ENCODE results near the gene GNL3L.
"Not testable (repeated sequence)": the region's sequence is repeated elsewhere in the genome, so short reads cannot be mapped to it uniquely, and the experiment has no call there.

The GNL3L gene

GRCh38 chrX:54529552-54530356, at the start of gene GNL3L:
GNL3L (plus strand) TSS chrX:54530219; CDS start chrX:54532567, 2,348 bp downstream.
- H3K36me3 ChIP-seq (ENCODE audit: control insufficient read depth in 2 of 2, insufficient read depth in 2 of 2, low read length in 2 of 2) = no peaks in the 10 kb centered on the region
- H3K9me3 ChIP-seq (ENCODE audit: control insufficient read depth in 2 of 2, low read length in 2 of 2) = peaks cover 0 to 4% of the 10 kb centered on the region in 2 donors
- peaks cover 11% of the 10 kb centered on the region for H3K4me1 ChIP-seq (ENCODE audit: control insufficient read depth, insufficient read depth, low read length)
- H3K9ac ChIP-seq (ENCODE audit: low read length in 2 of 2) = peak within 1 kb of the TSS; percentile 84 to 88
- H3K27me3 ChIP-seq (ENCODE audit: control insufficient read depth in 1 of 2, insufficient read depth in 2 of 2, low read length in 2 of 2) = peaks cover 0 to 7% of the 10 kb centered on the region in 2 donors
- peak within 1 kb of the TSS; percentile 64 for H3K27ac ChIP-seq (ENCODE audit: low read length)
- peak within 1 kb of the TSS; percentile 87 to 99 for H3K4me3 ChIP-seq (ENCODE audit: low read length in 2 of 2)

- H3K4me1 ChIP-seq (ENCODE audit: control insufficient read depth, insufficient read depth, low read length) = peaks cover 35% of the 10 kb centered on the region
- peaks cover 0 to 12% of the 10 kb centered on the region in 2 donors for H3K27me3 ChIP-seq (ENCODE audit: control insufficient read depth in 1 of 2, insufficient read depth in 2 of 2, low read length in 2 of 2)
- H3K36me3 ChIP-seq (ENCODE audit: control insufficient read depth in 2 of 2, insufficient read depth in 2 of 2, low read length in 2 of 2) = no peaks in the 10 kb centered on the region
- H3K9me3 ChIP-seq (ENCODE audit: control insufficient read depth in 2 of 2, low read length in 2 of 2) = no peaks in the 10 kb centered on the region
- H3K4me3 ChIP-seq (ENCODE audit: low read length in 2 of 2) = peak overlapping the region; percentile 25 to 58
- peak overlapping the region; percentile 45 to 51 for H3K9ac ChIP-seq (ENCODE audit: low read length in 2 of 2)
- peak overlapping the region; percentile 31 for H3K27ac ChIP-seq (ENCODE audit: low read length)
Observed at GRCh38 chrX:54482839-54483593, 47.0 kb upstream of the GNL3L start.

GRCh38 chrX:54483946-54484345, 46.1 kb upstream of the GNL3L start:
- Histone ChIP-seq H3K27me3 (ENCODE audit: control insufficient read depth in 1 of 2, insufficient read depth in 2 of 2, low read length in 2 of 2) (peaks cover 0 to 9% of the 10 kb centered on the region in 2 donors), H3K36me3 (ENCODE audit: control insufficient read depth in 2 of 2, insufficient read depth in 2 of 2, low read length in 2 of 2) (no peaks in the 10 kb centered on the region), H3K4me3 (ENCODE audit: low read length in 2 of 2) (peak overlapping the region in 1 of 2 donors; percentile 58), H3K9ac (ENCODE audit: low read length in 2 of 2) (peak overlapping the region in 1 of 2 donors; percentile 47), H3K27ac (ENCODE audit: low read length) (peak overlapping the region; percentile 24), H3K4me1 (ENCODE audit: control insufficient read depth, insufficient read depth, low read length) (peaks cover 32% of the 10 kb centered on the region), H3K9me3 (ENCODE audit: control insufficient read depth in 2 of 2, low read length in 2 of 2) (no peaks in the 10 kb centered on the region)

- H3K27me3 ChIP-seq (ENCODE audit: control insufficient read depth in 1 of 2, insufficient read depth in 2 of 2, low read length in 2 of 2) = peaks cover 0 to 9% of the 10 kb centered on the region in 2 donors
- H3K36me3 ChIP-seq (ENCODE audit: control insufficient read depth in 2 of 2, insufficient read depth in 2 of 2, low read length in 2 of 2) = no peaks in the 10 kb centered on the region
- H3K9ac ChIP-seq (ENCODE audit: low read length in 2 of 2) = no peak overlapping the region
- peak overlapping the region; percentile 24 for H3K27ac ChIP-seq (ENCODE audit: low read length)
- no peaks in the 10 kb centered on the region for H3K9me3 ChIP-seq (ENCODE audit: control insufficient read depth in 2 of 2, low read length in 2 of 2)
- H3K4me1 ChIP-seq (ENCODE audit: control insufficient read depth, insufficient read depth, low read length) = peaks cover 25% of the 10 kb centered on the region
- no peak overlapping the region for H3K4me3 ChIP-seq (ENCODE audit: low read length in 2 of 2)
Observed at GRCh38 chrX:54484666-54485065, 45.4 kb upstream of the GNL3L start.

GRCh38 chrX:54489819-54490218, 40.2 kb upstream of the GNL3L start:
- not testable (repeated sequence) for H3K9ac ChIP-seq (ENCODE audit: low read length in 2 of 2); H3K9me3 ChIP-seq (ENCODE audit: control insufficient read depth in 2 of 2, low read length in 2 of 2); H3K36me3 ChIP-seq (ENCODE audit: control insufficient read depth in 2 of 2, insufficient read depth in 2 of 2, low read length in 2 of 2); H3K4me1 ChIP-seq (ENCODE audit: control insufficient read depth, insufficient read depth, low read length); H3K4me3 ChIP-seq (ENCODE audit: low read length in 2 of 2); H3K27me3 ChIP-seq (ENCODE audit: control insufficient read depth in 1 of 2, insufficient read depth in 2 of 2, low read length in 2 of 2); H3K27ac ChIP-seq (ENCODE audit: low read length)

- Histone ChIP-seq H3K4me1 (ENCODE audit: control insufficient read depth, insufficient read depth, low read length) (peaks cover 8% of the 10 kb centered on the region), H3K27ac (ENCODE audit: low read length) (no peak overlapping the region), H3K27me3 (ENCODE audit: control insufficient read depth in 1 of 2, insufficient read depth in 2 of 2, low read length in 2 of 2) (peaks cover 0 to 2% of the 10 kb centered on the region in 2 donors)
Observed at GRCh38 chrX:54492340-54492739, 37.7 kb upstream of the GNL3L start.

GRCh38 chrX:54494166-54494988, 35.6 kb upstream of the GNL3L start:
- Histone ChIP-seq H3K27ac (ENCODE audit: low read length) (peak overlapping the region; percentile 37), H3K4me1 (ENCODE audit: control insufficient read depth, insufficient read depth, low read length) (peaks cover 8% of the 10 kb centered on the region), H3K9ac (ENCODE audit: low read length in 2 of 2) (peak overlapping the region; percentile 69), H3K4me3 (ENCODE audit: low read length in 2 of 2) (peak overlapping the region; percentile 63 to 75), H3K36me3 (ENCODE audit: control insufficient read depth in 2 of 2, insufficient read depth in 2 of 2, low read length in 2 of 2) (no peaks in the 10 kb centered on the region), H3K9me3 (ENCODE audit: control insufficient read depth in 2 of 2, low read length in 2 of 2) (no peaks in the 10 kb centered on the region), H3K27me3 (ENCODE audit: control insufficient read depth in 1 of 2, insufficient read depth in 2 of 2, low read length in 2 of 2) (peaks cover 0 to 2% of the 10 kb centered on the region in 2 donors)

More at GRCh38 chrX:54492340-54492739, 37.7 kb upstream of the GNL3L start:
- Histone ChIP-seq H3K36me3 (ENCODE audit: control insufficient read depth in 2 of 2, insufficient read depth in 2 of 2, low read length in 2 of 2) (no peaks in the 10 kb centered on the region), H3K9ac (ENCODE audit: low read length in 2 of 2) (no peak overlapping the region), H3K9me3 (ENCODE audit: control insufficient read depth in 2 of 2, low read length in 2 of 2) (no peaks in the 10 kb centered on the region), H3K4me3 (ENCODE audit: low read length in 2 of 2) (no peak overlapping the region)

- Histone ChIP-seq H3K4me3 (ENCODE audit: low read length in 2 of 2) (peak overlapping the region; percentile 63 to 75), H3K27me3 (ENCODE audit: control insufficient read depth in 1 of 2, insufficient read depth in 2 of 2, low read length in 2 of 2) (peaks cover 0 to 2% of the 10 kb centered on the region in 2 donors), H3K9me3 (ENCODE audit: control insufficient read depth in 2 of 2, low read length in 2 of 2) (no peaks in the 10 kb centered on the region), H3K9ac (ENCODE audit: low read length in 2 of 2) (peak overlapping the region; percentile 69), H3K27ac (ENCODE audit: low read length) (peak overlapping the region; percentile 60), H3K36me3 (ENCODE audit: control insufficient read depth in 2 of 2, insufficient read depth in 2 of 2, low read length in 2 of 2) (no peaks in the 10 kb centered on the region), H3K4me1 (ENCODE audit: control insufficient read depth, insufficient read depth, low read length) (peaks cover 8% of the 10 kb centered on the region)
Observed at GRCh38 chrX:54494989-54495813, 34.8 kb upstream of the GNL3L start.

GRCh38 chrX:54495814-54496516, 34.1 kb upstream of the GNL3L start, which contains the start of gene FGD1:
FGD1 (minus strand) TSS chrX:54496234; CDS start chrX:54495432, 802 bp downstream.
- Histone ChIP-seq H3K4me1 (ENCODE audit: control insufficient read depth, insufficient read depth, low read length) (peaks cover 8% of the 10 kb centered on the region), H3K4me3 (ENCODE audit: low read length in 2 of 2) (peak within 1 kb of the TSS; percentile 63 to 75), H3K36me3 (ENCODE audit: control insufficient read depth in 2 of 2, insufficient read depth in 2 of 2, low read length in 2 of 2) (no peaks in the 10 kb centered on the region), H3K9me3 (ENCODE audit: control insufficient read depth in 2 of 2, low read length in 2 of 2) (no peaks in the 10 kb centered on the region), H3K9ac (ENCODE audit: low read length in 2 of 2) (peak within 1 kb of the TSS; percentile 69), H3K27me3 (ENCODE audit: control insufficient read depth in 1 of 2, insufficient read depth in 2 of 2, low read length in 2 of 2) (peaks cover 0 to 2% of the 10 kb centered on the region in 2 donors), H3K27ac (ENCODE audit: low read length) (peak within 1 kb of the TSS; percentile 60)

All from stomach smooth muscle (tissue), 2 donors.